ENCODE results near the gene CYP27C1. TPM values are rescaled to one million over a fixed set of nuclear protein-coding genes. Genes with fewer than 3 reads are reported as not detected.

CYP27C1 gene
- total and polyA plus RNA-seq, 2 experiments from 2014 or later, result 1.8 to 2.9 TPM

- TF ChIP-seq, protein P1, sequence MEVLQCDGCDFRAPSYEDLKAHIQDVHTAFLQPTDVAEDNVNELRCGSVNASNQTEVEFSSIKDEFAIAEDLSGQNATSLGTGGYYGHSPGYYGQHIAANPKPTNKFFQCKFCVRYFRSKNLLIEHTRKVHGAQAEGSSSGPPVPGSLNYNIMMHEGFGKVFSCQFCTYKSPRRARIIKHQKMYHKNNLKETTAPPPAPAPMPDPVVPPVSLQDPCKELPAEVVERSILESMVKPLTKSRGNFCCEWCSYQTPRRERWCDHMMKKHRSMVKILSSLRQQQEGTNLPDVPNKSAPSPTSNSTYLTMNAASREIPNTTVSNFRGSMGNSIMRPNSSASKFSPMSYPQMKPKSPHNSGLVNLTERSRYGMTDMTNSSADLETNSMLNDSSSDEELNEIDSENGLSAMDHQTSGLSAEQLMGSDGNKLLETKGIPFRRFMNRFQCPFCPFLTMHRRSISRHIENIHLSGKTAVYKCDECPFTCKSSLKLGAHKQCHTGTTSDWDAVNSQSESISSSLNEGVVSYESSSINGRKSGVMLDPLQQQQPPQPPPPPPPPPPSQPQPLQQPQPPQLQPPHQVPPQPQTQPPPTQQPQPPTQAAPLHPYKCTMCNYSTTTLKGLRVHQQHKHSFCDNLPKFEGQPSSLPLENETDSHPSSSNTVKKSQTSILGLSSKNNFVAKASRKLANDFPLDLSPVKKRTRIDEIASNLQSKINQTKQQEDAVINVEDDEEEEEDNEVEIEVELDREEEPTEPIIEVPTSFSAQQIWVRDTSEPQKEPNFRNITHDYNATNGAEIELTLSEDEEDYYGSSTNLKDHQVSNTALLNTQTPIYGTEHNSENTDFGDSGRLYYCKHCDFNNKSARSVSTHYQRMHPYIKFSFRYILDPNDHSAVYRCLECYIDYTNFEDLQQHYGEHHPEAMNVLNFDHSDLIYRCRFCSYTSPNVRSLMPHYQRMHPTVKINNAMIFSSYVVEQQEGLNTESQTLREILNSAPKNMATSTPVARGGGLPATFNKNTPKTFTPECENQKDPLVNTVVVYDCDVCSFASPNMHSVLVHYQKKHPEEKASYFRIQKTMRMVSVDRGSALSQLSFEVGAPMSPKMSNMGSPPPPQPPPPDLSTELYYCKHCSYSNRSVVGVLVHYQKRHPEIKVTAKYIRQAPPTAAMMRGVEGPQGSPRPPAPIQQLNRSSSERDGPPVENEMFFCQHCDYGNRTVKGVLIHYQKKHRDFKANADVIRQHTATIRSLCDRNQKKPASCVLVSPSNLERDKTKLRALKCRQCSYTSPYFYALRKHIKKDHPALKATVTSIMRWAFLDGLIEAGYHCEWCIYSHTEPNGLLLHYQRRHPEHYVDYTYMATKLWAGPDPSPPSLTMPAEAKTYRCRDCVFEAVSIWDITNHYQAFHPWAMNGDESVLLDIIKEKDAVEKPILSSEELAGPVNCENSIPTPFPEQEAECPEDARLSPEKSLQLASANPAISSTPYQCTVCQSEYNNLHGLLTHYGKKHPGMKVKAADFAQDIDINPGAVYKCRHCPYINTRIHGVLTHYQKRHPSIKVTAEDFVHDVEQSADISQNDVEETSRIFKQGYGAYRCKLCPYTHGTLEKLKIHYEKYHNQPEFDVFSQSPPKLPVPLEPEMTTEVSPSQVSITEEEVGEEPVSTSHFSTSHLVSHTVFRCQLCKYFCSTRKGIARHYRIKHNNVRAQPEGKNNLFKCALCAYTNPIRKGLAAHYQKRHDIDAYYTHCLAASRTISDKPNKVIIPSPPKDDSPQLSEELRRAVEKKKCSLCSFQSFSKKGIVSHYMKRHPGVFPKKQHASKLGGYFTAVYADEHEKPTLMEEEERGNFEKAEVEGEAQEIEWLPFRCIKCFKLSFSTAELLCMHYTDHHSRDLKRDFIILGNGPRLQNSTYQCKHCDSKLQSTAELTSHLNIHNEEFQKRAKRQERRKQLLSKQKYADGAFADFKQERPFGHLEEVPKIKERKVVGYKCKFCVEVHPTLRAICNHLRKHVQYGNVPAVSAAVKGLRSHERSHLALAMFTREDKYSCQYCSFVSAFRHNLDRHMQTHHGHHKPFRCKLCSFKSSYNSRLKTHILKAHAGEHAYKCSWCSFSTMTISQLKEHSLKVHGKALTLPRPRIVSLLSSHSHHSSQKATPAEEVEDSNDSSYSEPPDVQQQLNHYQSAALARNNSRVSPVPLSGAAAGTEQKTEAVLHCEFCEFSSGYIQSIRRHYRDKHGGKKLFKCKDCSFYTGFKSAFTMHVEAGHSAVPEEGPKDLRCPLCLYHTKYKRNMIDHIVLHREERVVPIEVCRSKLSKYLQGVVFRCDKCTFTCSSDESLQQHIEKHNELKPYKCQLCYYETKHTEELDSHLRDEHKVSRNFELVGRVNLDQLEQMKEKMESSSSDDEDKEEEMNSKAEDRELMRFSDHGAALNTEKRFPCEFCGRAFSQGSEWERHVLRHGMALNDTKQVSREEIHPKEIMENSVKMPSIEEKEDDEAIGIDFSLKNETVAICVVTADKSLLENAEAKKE (CRISPR knock-in tag; IDR thresholded peaks at IDR 0.05), result no peak
Observed at GRCh38 chr2:127187081-127187775, 32.9 kb downstream of the CYP27C1 start (continued).

DNA sequence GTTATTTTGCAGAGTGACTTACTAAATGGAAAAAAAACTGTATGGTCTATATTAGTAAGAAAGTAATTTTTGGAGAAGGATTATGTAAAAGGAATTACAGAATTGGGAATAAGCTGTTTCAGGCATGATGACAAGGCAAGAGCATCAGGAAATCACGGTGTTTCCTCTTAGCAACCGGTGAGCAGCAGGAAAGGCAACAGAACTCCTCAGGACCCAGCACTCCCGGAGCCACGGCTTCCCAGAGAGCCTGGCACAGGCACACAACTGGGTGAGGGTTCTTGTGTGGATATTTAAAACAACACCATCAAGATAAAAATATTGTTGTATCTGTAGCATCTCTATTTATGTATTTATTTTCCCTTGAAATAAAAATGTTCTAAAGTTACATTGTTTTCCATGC is 34.4 kb downstream of the CYP27C1 start:
- Histone ChIP-seq H3K36me3 (ENCODE audit: insufficient read depth) (no peaks in the 10 kb centered on the region; the same call in 1 of the 2 replicates), H3F3A (replicated peaks; ENCODE audit: low read depth) (no peaks in the 10 kb centered on the region), H3K4me1 (ENCODE audit: insufficient read depth) (peaks cover 27% of the 10 kb centered on the region), H3K9me2 (ENCODE audit: insufficient read depth) (no peaks in the 10 kb centered on the region), H3K27ac (ENCODE audit: low read depth) (no peak overlapping the region), H4K20me1 (replicated peaks; ENCODE audit: insufficient read depth) (no peaks in the 10 kb centered on the region), H2AFZ (no peak overlapping the region), H3K79me2 (replicated peaks; ENCODE audit: insufficient read depth) (no peaks in the 10 kb centered on the region), H3K4me3 (no peak overlapping the region), H3K4me2 (no peak overlapping the region), H3K27me3 (ENCODE audit: insufficient read depth) (no peaks in the 10 kb centered on the region)
- H3K36me3 Mint-ChIP-seq (ENCODE audit: low read depth), result peaks cover 17% of the 10 kb centered on the region
- peaks cover 42% of the 10 kb centered on the region for H3K4me1 Mint-ChIP-seq
- H3K27ac Mint-ChIP-seq, result no peak overlapping the region
- DNase-seq (ENCODE audit: low spot score) (no peak), ATAC-seq (no peak)
- H3K4me3 Mint-ChIP-seq, result no peak overlapping the region
- no peak for TF ChIP-seq JUNB (IDR thresholded peaks at IDR 0.05; ENCODE audit: unreplicated experiment)
- no peak for TF ChIP-seq POLR2AphosphoS5 (IDR thresholded peaks at IDR 0.05; ENCODE audit: low read depth)
- TF ChIP-seq EZH2 (IDR thresholded peaks at IDR 0.05; ENCODE audit: low read depth, unreplicated experiment), result no peak
- H3K9me3 Mint-ChIP-seq, result peaks cover 5% of the 10 kb centered on the region
- H3K27me3 Mint-ChIP-seq (ENCODE audit: insufficient read depth, low read depth, poor library complexity), result peaks cover 10% of the 10 kb centered on the region

Data from GM23338 (cell line).